Sigmoid colon (tissue), 7 donors: Measurements from ENCODE around the gene AFF2. TPM values are rescaled to one million over a fixed set of nuclear protein-coding genes. Genes with fewer than 3 reads are reported as not detected.

Source experiments
- DNase-seq: peaks from one replicate; pipeline ENCODE4 v3.0.0-alpha.2; 2019
- H3K27ac ChIP-seq, 4 donors: fragments of 200-600 bp; sonication (generic); one replicate each; pipeline ENCODE4 v1.5.1; 2016 to 2019; ENCODE audit warnings: mild to moderate bottlenecking in 1 of 4
- H3K27me3 ChIP-seq, 3 donors: fragments of 200-600 bp; sonication (generic); one replicate each; pipeline ENCODE4 v1.5.1; 2019; ENCODE audit warnings: mild to moderate bottlenecking in 1 of 3
- H3K36me3 ChIP-seq, 4 donors: fragments of 200-600 bp; sonication (generic); one replicate each; pipeline ENCODE4 v1.5.1; 2016 to 2019
- H3K4me1 ChIP-seq, 4 donors: fragments of 200-600 bp; sonication (generic); one replicate each; pipeline ENCODE4 v1.5.1; 2017 to 2019
- H3K4me3 ChIP-seq, 4 donors: fragments of 200-600 bp; sonication (generic); one replicate each; pipeline ENCODE4 v1.5.1; 2017 to 2019; ENCODE audit warnings: mild to moderate bottlenecking in 2 of 4, moderate library complexity in 1 of 4
- H3K9me3 ChIP-seq, 4 donors: fragments of 200-600 bp in 3 of 4; sonication (generic) in 3 of 4; one replicate each; pipeline versions ENCODE4 v1.5.1 to v1.6.1; 2013 to 2019
- CTCF ChIP-seq, 4 experiments: fragments of 450-650 bp in 3 of 4; fragments of 200-600 bp in 1 of 4; IDR thresholded peaks; one replicate each; pipeline ENCODE4 v1.5.1; 2016 to 2019; ENCODE audit warnings: antibody characterized with exemption in 4 of 4, mild to moderate bottlenecking in 3 of 4, moderate library complexity in 2 of 4
- EP300 ChIP-seq, 4 donors: sonication (generic); formaldehyde crosslinking; IDR thresholded peaks; one replicate each; pipeline ENCODE4 v1.6.1; 2017; ENCODE audit warnings: antibody characterized with exemption in 4 of 4
- POLR2A ChIP-seq, 2 donors: fragments of 450-650 bp; IDR thresholded peaks; one replicate each; pipeline ENCODE4 v1.6.1; 2016; ENCODE audit warnings: antibody characterized with exemption in 2 of 2, mild to moderate bottlenecking in 2 of 2, moderate library complexity in 2 of 2
- POLR2AphosphoS5 ChIP-seq, 4 donors: sonication (generic); formaldehyde crosslinking; IDR thresholded peaks; one replicate each; pipeline ENCODE4 v1.6.1; 2017; ENCODE audit warnings: antibody characterized with exemption in 4 of 4
- WGBS, 2 donors: extraction: QIAGEN DNeasy Blood & Tissue Kit; methylation state at CpG; one replicate each; pipeline ENCODE4 v1.1.7; 2013; 5-methylcytosine and 5-hydroxymethylcytosine counted together
- intact Hi-C: fragments of 100-400 bp; cut with DNase I; formaldehyde crosslinking; loops from one replicate; pipeline ENCODE4 v1.15.1; 2023
- polyA plus RNA-seq, 3 donors: library from polyadenylated mRNA; stranded (reverse); fragments of 200-250 nt; gene quantifications; one replicate each; pipeline ENCODE4 v1.2.3, GENCODE V29; 2013
- small RNA-seq, 3 donors: library from RNA; depleted of rRNA; stranded (forward); fragments of <200 nt; gene quantifications; one replicate each; pipeline ENCODE3, GENCODE V24; 2016
- total RNA-seq, 4 donors: library from RNA; depleted of rRNA; stranded (reverse); fragments of >200 nt; gene quantifications; one replicate each; pipeline ENCODE4 v1.1.0, GENCODE V29; 2016
- donor health status: healthy with polysubstance abuse.
- donor health status: Bipolar disorder and iron deficiency.
- donor health status: healthy.

Gene AFF2
- total and polyA plus RNA-seq, 7 donors: 0.27 to 1.7 (median 1.1) TPM; not detected in 2

DNA sequence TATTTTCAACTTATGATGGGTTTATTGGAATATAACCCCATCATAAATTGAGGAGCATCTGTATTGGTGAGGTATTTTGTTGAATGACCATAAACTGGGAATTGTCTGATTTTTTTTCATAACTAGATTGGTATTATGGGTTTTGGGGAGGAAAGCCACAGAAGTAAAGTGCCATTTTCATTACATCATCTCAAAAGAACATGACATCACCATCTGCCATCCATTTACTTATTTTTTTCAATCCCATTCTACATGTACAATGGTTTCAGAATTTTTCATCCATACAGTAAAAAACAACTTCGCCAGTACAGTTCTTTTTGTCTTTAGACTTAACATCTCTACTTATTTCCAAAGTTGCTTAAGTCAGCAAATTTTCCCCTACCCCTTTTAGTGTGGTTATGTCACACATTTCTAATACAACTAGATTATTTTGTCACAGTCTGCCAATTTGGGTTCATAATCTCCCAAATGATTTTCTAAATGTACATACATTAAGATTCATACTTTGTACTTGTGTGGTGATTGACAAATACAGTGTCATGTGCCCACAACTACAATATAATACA is 545.3 kb downstream of the AFF2 start:
- no peaks in the 10 kb centered on the region for H3K36me3 ChIP-seq
- TF ChIP-seq EP300 (IDR thresholded peaks at IDR 0.05) (no peak), POLR2AphosphoS5 (IDR thresholded peaks at IDR 0.05) (no peak), CTCF (IDR thresholded peaks at IDR 0.05) (no peak), POLR2A (IDR thresholded peaks at IDR 0.05) (no peak)
- H3K4me1 ChIP-seq: no peaks in the 10 kb centered on the region
- intact Hi-C loops: no loop called here
- no peaks in the 10 kb centered on the region for H3K27me3 ChIP-seq
- H3K27ac ChIP-seq: no peak overlapping the region
- no peaks in the 10 kb centered on the region for H3K9me3 ChIP-seq
- H3K4me3 ChIP-seq: no peak overlapping the region
- 86 to 92% methylated on average over 1 of the region's 1 CpG for WGBS, 2 donors
- DNase-seq: no peak

Small RNA genes within 50 kb of the gene (small RNA-seq; reads per million reads assigned to genes)
- 0 reads per million in 3 donors for gene RN7SKP267
